Fibroblast of the aortic adventitia (primary cell): ENCODE measurements around the gene GPR141. TPM values are rescaled to one million over a fixed set of nuclear protein-coding genes. Genes with fewer than 3 reads are reported as not detected.

Experiments
- DNase-seq: peaks from one replicate; pipeline ENCODE4 v3.0.0-alpha.2; 2010; ENCODE audit warnings: low read depth
- H3K4me3 ChIP-seq: 2 replicates; pipeline ENCODE4 v1.5.1; 2011; ENCODE audit warnings: low read depth, mild to moderate bottlenecking, control low read depth, low read length, moderate library complexity
- total RNA-seq: library from RNA; depleted of rRNA; stranded (reverse); fragments of >200 nt; gene quantifications from 2 replicates; pipeline ENCODE4 v1.2.3, GENCODE V29; 2012; ENCODE audit warnings: low replicate concordance
- TF ChIP-seq, protein P1 (sequence below): IDR thresholded peaks from 2 replicates; pipeline ENCODE4 v1.5.1; 2011; ENCODE audit warnings: mild to moderate bottlenecking, low read length, control low read depth, inconsistent platforms; ENCODE audit not compliant: insufficient read depth

Gene GPR141
- total RNA-seq, 1 donor = not detected

DNA sequence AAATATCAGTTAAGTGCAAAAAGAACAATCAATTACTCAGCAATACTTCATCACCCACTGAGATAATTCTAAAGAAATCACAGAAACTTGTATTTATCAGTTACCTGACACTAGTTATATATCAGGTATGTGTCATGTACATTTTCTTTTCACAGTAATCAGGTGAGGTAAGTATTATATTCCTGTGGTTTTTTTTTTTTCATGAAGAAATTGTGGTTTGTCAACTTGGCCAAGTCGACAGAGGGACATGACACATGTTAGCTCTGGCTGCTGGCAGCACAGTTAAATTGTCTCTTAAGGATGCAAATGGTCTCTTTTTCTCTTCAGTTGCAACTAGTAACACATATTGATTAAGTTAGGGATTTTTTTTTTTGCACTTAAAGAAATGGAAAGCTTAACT, 13.7 kb upstream of the GPR141 start:
- no peak for DNase-seq
- TF ChIP-seq, protein P1, sequence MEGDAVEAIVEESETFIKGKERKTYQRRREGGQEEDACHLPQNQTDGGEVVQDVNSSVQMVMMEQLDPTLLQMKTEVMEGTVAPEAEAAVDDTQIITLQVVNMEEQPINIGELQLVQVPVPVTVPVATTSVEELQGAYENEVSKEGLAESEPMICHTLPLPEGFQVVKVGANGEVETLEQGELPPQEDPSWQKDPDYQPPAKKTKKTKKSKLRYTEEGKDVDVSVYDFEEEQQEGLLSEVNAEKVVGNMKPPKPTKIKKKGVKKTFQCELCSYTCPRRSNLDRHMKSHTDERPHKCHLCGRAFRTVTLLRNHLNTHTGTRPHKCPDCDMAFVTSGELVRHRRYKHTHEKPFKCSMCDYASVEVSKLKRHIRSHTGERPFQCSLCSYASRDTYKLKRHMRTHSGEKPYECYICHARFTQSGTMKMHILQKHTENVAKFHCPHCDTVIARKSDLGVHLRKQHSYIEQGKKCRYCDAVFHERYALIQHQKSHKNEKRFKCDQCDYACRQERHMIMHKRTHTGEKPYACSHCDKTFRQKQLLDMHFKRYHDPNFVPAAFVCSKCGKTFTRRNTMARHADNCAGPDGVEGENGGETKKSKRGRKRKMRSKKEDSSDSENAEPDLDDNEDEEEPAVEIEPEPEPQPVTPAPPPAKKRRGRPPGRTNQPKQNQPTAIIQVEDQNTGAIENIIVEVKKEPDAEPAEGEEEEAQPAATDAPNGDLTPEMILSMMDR = no peak
- no peak overlapping the region for H3K4me3 ChIP-seq

DNA sequence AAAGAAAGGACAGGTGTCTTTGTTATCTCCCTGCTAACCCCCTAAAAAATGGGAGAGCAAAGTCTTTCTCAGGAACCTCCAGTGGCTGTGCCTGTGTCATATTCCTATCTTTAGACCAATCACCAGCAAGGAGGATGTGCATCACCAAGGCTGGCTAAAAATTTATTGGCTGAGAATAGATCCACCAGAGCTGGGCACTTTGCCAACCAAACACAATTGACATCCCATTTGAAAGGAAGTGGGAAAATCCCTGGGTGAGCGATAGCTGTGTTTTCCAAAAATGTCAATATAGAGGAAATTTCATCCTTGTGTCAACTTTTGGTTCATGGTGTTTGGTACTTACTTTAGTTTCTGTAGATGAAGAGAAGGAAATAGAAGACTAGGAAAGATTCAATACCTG, 13.1 kb upstream of the GPR141 start:
- H3K4me3 ChIP-seq = no peak overlapping the region
- DNase-seq = no peak
- TF ChIP-seq, protein P1 = no peak

DNA sequence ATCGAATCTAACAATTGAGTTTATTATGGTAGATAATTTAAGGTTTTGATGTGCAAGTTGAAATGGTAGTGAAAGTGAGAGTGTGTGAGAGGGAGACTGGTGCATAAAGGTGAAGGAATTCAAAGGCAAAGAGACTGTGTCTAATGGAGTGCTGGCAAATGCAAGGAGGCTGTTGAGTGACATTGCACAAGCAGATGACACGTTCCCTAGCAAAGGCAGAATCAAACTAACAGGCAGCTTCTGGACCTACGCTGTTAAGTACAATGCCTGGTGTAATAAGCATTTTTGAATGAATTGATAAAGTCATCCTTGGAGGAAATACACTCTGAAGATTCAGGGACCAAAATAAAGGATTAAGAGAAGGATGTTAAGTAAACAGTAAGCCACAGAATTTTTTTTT, 11.7 kb upstream of the GPR141 start:
- TF ChIP-seq, protein P1 = no peak
- no peak overlapping the region for H3K4me3 ChIP-seq
- no peak for DNase-seq

DNA sequence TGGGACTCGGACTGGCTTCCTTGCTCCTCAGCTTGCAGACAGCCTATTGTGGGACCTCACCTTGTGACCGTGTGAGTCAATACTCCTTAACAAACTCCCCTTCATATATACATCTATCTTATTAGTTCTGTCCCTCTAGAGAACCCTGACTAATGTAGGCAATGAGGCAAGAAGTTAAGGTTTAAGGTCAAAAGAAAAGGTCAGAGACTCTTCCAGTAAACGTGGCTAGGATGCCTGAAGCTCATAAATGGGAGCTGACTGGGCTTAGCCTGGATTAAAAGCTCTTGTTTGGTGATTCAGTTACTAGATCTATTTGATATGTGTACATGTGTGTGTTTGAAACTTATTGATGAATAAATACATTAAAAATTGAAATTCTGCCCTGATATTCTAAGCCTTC, 10.6 kb upstream of the GPR141 start:
- DNase-seq = no peak
- no peak overlapping the region for H3K4me3 ChIP-seq
- TF ChIP-seq, protein P1 = no peak

DNA sequence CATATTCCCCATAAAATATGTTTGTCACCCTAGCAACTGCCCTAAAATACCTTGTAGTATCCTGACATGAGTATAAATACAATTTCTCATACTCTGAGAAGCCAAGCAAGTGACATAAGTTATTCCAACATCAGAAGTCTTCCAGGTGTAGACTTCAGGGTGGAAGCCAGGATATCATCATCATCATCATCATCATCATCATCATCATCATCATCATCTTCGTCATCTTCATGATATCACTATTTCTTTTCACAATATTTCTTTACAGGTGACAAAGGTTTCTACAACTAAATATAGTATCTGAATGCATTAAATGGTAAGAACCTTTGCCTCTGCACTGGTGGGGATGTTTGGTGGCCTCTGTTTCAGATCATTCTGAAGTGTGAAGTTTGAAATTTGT, 10.0 kb upstream of the GPR141 start:
- no peak overlapping the region for H3K4me3 ChIP-seq
- TF ChIP-seq, protein P1 = no peak
- DNase-seq = no peak

DNA sequence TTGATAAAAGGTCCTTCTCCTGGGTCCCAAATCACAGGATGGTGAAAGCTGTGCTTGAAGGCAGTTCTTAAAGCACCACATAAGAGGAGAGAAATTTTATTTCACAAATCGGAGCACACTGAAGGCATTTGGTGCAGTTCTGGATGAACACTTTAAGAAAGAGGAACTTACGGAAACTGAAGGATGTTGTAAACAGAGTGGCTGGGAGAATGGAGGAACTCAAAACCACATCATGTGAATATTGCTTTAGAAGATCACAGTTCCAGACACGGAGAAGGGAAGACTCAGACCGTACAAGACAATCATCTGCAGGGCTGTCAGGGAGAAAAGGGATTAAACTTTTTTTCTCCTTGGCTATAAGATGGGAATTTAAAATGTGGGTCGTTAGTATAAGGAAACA, 9.0 kb upstream of the GPR141 start:
- DNase-seq = no peak
- H3K4me3 ChIP-seq = no peak overlapping the region

DNA sequence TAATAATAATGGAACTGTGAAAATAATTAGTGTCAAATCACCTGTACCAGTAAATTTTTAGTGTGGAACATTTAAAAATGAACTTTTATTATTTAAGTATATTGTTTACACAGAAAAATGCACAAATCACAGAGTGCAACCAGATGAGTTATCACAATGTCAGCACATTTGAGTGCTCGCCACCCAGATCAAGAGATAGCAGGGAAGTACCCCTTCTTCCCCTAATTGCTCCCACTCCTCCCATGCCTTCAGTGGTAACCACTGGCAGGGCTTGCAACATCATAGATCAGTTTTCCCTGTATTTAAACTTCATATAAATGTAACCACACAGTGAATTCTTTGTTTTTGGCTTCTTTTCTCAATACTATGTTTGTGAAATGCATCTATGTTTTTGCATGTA, 7.8 kb upstream of the GPR141 start:
- no peak overlapping the region for H3K4me3 ChIP-seq
- no peak for DNase-seq
- TF ChIP-seq, protein P1 = no peak

More for the DNA sequence above, 9.0 kb upstream of the GPR141 start:
- TF ChIP-seq, protein P1 = no peak
